ENCODE data around the gene BBS9. TPM values are rescaled to one million over a fixed set of nuclear protein-coding genes. Genes with fewer than 3 reads are reported as not detected.

Gene BBS9
- total RNA-seq, 1 experiment from 2014 or later, result 26.4 TPM

DNA sequence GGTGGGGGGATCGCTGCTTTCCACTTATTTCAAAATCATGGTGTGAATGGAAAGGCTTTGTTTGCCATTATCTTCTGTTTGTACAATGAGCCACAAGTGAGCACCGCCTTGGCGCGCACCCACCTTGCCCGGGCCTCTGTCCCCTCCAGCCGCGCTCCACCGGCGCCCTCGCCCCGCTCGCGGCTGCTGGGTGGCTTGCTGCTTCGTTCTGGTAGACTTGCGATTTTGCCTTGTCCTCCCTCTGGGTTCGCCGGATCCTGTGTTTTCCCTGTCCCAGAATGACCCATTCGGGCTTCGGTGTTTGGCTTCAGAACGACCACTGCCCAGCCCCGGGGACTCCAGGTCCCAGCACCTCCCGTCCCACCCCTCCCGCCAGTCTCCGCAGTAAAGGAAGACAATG is 503.0 kb downstream of the BBS9 start:
- no peak overlapping the region for H2AFZ ChIP-seq (ENCODE audit: low read length)
- H3K4me1 Mint-ChIP-seq, result peaks cover 6 to 9% of the 10 kb centered on the region in 2 experiments
- no peak overlapping the region for H3K56ac ChIP-seq (ENCODE audit: insufficient read length, low read depth, low read length)
- H2BK12ac ChIP-seq (ENCODE audit: insufficient read length, low read depth, low read length), result no peak overlapping the region
- H2BK120ac ChIP-seq (ENCODE audit: low read depth, low read length, poor library complexity, severe bottlenecking), result no peak overlapping the region
- DNase-seq, result no peak
- no peaks in the 10 kb centered on the region for H4K20me1 ChIP-seq (ENCODE audit: control insufficient read depth, insufficient read depth, insufficient read length)
- H3K14ac ChIP-seq (ENCODE audit: insufficient read depth, low read length), result no peak overlapping the region
- no peaks in the 10 kb centered on the region for H3K79me1 ChIP-seq (ENCODE audit: insufficient read depth, low read depth, low read length, poor library complexity, severe bottlenecking)
- no peak overlapping the region for H2BK15ac ChIP-seq (ENCODE audit: low read depth, low read length)
- H3K9me3 ChIP-seq (ENCODE audit: control insufficient read depth, low read depth, low read length), result no peaks in the 10 kb centered on the region
- peaks cover 0 to 7% (median 0%) of the 10 kb centered on the region in 3 experiments; a peak in 1 of 7 replicates for H3K36me3 Mint-ChIP-seq (ENCODE audit: insufficient read depth in 1 of 3, low read depth in 3 of 3)
- no peak overlapping the region; a peak in 1 of 7 replicates for H3K27ac Mint-ChIP-seq
- H3K23me2 ChIP-seq (ENCODE audit: insufficient read length, low read depth, low read length, poor library complexity, severe bottlenecking), result no peaks in the 10 kb centered on the region
- H4K5ac ChIP-seq (ENCODE audit: insufficient read length, low read depth, low read length), result no peak overlapping the region
- no CpG with 5 or more reads among the region's 24 CpGs for WGBS (ENCODE audit: extremely low coverage, insufficient read length, low lambda C conversion rate)
- no peaks in the 10 kb centered on the region for H3K79me2 ChIP-seq (ENCODE audit: insufficient read depth, low read length)
- no peak overlapping the region for H2BK20ac ChIP-seq (ENCODE audit: low read depth, low read length, poor library complexity, severe bottlenecking)
- H4K91ac ChIP-seq (ENCODE audit: insufficient read length, low read depth, low read length), result no peak overlapping the region
- no peaks in the 10 kb centered on the region for H3K4me1 ChIP-seq (ENCODE audit: insufficient read depth, low read length)
- H2AK5ac ChIP-seq (ENCODE audit: insufficient read length, low read length), result no peak overlapping the region
- no peak overlapping the region for H2BK5ac ChIP-seq (ENCODE audit: insufficient read length, low read length)
- H3K27me3 Mint-ChIP-seq (ENCODE audit: low read depth), result no peaks in the 10 kb centered on the region
- TF ChIP-seq, protein P1, sequence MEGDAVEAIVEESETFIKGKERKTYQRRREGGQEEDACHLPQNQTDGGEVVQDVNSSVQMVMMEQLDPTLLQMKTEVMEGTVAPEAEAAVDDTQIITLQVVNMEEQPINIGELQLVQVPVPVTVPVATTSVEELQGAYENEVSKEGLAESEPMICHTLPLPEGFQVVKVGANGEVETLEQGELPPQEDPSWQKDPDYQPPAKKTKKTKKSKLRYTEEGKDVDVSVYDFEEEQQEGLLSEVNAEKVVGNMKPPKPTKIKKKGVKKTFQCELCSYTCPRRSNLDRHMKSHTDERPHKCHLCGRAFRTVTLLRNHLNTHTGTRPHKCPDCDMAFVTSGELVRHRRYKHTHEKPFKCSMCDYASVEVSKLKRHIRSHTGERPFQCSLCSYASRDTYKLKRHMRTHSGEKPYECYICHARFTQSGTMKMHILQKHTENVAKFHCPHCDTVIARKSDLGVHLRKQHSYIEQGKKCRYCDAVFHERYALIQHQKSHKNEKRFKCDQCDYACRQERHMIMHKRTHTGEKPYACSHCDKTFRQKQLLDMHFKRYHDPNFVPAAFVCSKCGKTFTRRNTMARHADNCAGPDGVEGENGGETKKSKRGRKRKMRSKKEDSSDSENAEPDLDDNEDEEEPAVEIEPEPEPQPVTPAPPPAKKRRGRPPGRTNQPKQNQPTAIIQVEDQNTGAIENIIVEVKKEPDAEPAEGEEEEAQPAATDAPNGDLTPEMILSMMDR (conservative IDR thresholded peaks at IDR 0.05), result no peak
- H3K27ac ChIP-seq (ENCODE audit: insufficient read length, low read depth, low read length), result no peak overlapping the region
- H3K27me3 ChIP-seq (ENCODE audit: insufficient read depth, low read length), result no peaks in the 10 kb centered on the region
- H3K18ac ChIP-seq (ENCODE audit: insufficient read length, low read depth, low read length), result no peak overlapping the region
- H3T11ph ChIP-seq (ENCODE audit: low read length), result no peak overlapping the region
- H3K23ac ChIP-seq (ENCODE audit: insufficient read length, low read depth, low read length), result no peak overlapping the region
- H4K8ac ChIP-seq (replicated peaks; ENCODE audit: insufficient read length, low read depth, low read length), result no peak overlapping the region
- H3K4ac ChIP-seq (ENCODE audit: low read depth, low read length), result no peak overlapping the region
- no peak overlapping the region for H3K4me2 ChIP-seq (ENCODE audit: insufficient read depth, insufficient read length, low read length)
- H3K9me3 Mint-ChIP-seq, result no peaks in the 10 kb centered on the region
- no peak overlapping the region for H3K9ac ChIP-seq (ENCODE audit: extremely low read depth, insufficient read length, low read length)
- H3K4me3 Mint-ChIP-seq, result no peak overlapping the region
